Neural progenitor cell (in vitro differentiated cells): ENCODE measurements around the gene MRPL33. TPM values are rescaled to one million over a fixed set of nuclear protein-coding genes. Genes with fewer than 3 reads are reported as not detected.
"Not testable (repeated sequence)": the region's sequence is repeated elsewhere in the genome, so short reads cannot be mapped to it uniquely, and the experiment has no call there.

ENCODE experiments used
- DNase-seq: peaks from one replicate; pipeline ENCODE4 v3.0.0-alpha.2; 2016; ENCODE audit warnings: low spot score
- H2AFZ ChIP-seq: fragments of 200-600 bp; sonication (generic); replicated peaks from 2 replicates; pipeline ENCODE4 v1.6.1; 2016; ENCODE audit warnings: antibody characterized with exemption
- H3F3A ChIP-seq: fragments of 200-600 bp; sonication (generic); 2 replicates; pipeline ENCODE4 v1.6.1; 2016; ENCODE audit warnings: antibody characterized with exemption, low read depth
- H3K27ac ChIP-seq: fragments of 200-600 bp; sonication (generic); 2 replicates; pipeline ENCODE4 v1.5.1; 2016; ENCODE audit warnings: mild to moderate bottlenecking
- H3K27me3 ChIP-seq: fragments of 200-600 bp; sonication (generic); 2 replicates; pipeline ENCODE4 v1.6.1; 2016; ENCODE audit warnings: mild to moderate bottlenecking, moderate library complexity
- H3K36me3 ChIP-seq: fragments of 200-600 bp; sonication (generic); 2 replicates; pipeline ENCODE4 v1.5.1; 2016
- H3K4me1 ChIP-seq: fragments of 200-600 bp; sonication (generic); 2 replicates; pipeline ENCODE4 v1.6.1; 2016; ENCODE audit warnings: mixed run types
- H3K4me2 ChIP-seq: fragments of 200-600 bp; sonication (generic); 2 replicates; pipeline ENCODE4 v1.6.1; 2016
- H3K4me3 ChIP-seq: fragments of 200-600 bp; sonication (generic); 2 replicates; pipeline ENCODE4 v1.5.1; 2016
- H3K79me2 ChIP-seq: fragments of 200-600 bp; sonication (generic); 2 replicates; pipeline ENCODE4 v1.6.1; 2016; ENCODE audit warnings: low read depth
- H3K9ac ChIP-seq: fragments of 200-600 bp; sonication (generic); 2 replicates; pipeline ENCODE4 v1.6.1; 2016
- H3K9me3 ChIP-seq: fragments of 200-600 bp; sonication (generic); 2 replicates; pipeline ENCODE4 v1.5.1; 2016; ENCODE audit warnings: low read depth
- H4K20me1 ChIP-seq: fragments of 200-600 bp; sonication (generic); 2 replicates; pipeline ENCODE4 v1.6.1; 2016; ENCODE audit warnings: low read depth
- H3K27ac Mint-ChIP-seq: 3 replicates; pipeline ENCODE4 v1.8.0; 2021; ENCODE audit warnings: mixed read lengths
- H3K27me3 Mint-ChIP-seq: 2 replicates; pipeline ENCODE4 v1.8.0; 2022; ENCODE audit warnings: low read depth, mild to moderate bottlenecking, inconsistent platforms, moderate library complexity, mixed read lengths; ENCODE audit not compliant: insufficient read depth
- H3K36me3 Mint-ChIP-seq: 3 replicates; pipeline ENCODE4 v1.8.0; 2021; ENCODE audit warnings: mixed read lengths
- H3K4me1 Mint-ChIP-seq: 3 replicates; pipeline ENCODE4 v1.8.0; 2021; ENCODE audit warnings: mixed read lengths
- H3K4me3 Mint-ChIP-seq: 3 replicates; pipeline ENCODE4 v1.8.0; 2021; ENCODE audit warnings: mild to moderate bottlenecking, moderate library complexity, mixed read lengths
- H3K9me3 Mint-ChIP-seq: 3 replicates; pipeline ENCODE4 v1.8.0; 2020; ENCODE audit warnings: mixed read lengths
- EZH2 ChIP-seq: fragments of 200-600 bp; sonication (generic); IDR thresholded peaks from 2 replicates; pipeline ENCODE4 v1.6.1; 2017; ENCODE audit warnings: antibody characterized with exemption, mild to moderate bottlenecking, moderate library complexity
- EZH2phosphoT487 ChIP-seq: fragments of 200-600 bp; sonication (generic); IDR thresholded peaks from 2 replicates; pipeline ENCODE4 v1.6.1; 2017; ENCODE audit warnings: antibody characterized with exemption
- total RNA-seq: library from RNA; depleted of rRNA; stranded (reverse); fragments of >200 nt; gene quantifications from 2 replicates; pipeline ENCODE4 v1.2.3, GENCODE V29; 2015; ENCODE audit warnings: low replicate concordance
- TF ChIP-seq, protein P1 (sequence below): fragments of 200-600 bp; sonication (generic); IDR thresholded peaks from 2 replicates; pipeline ENCODE4 v1.5.1; 2017; ENCODE audit warnings: antibody characterized with exemption, mild to moderate bottlenecking

Gene MRPL33
- total RNA-seq, 1 donor from 2014 or later = 147 TPM

DNA sequence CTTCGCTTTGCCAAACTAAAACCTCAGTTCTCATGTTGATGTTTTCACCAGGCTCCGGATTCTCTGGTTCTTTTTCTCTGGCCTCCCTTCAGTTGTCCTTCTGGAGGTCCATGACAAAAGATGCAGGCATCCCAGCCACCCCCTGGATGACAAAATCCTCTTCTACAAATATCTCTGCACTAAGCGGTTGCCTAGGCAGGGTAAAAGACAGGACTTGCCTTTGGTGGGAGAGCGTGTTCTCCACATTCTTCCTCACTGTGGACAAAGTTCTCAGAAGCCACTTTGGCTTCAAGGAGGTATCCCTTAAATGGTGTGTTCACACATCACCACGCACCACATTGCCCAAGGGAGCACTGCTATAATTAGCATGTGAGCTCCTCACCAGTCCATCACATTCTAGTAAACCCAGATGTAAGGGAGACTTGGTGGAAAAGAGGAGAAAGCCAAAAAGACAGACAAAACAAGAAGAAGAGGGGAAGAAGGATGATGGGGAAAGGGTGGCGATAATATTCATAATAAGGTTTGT is 23.6 kb upstream of the MRPL33 start:
- DNase-seq = no peak
- Mint-ChIP-seq H3K36me3 (no peaks in the 10 kb centered on the region), H3K4me3 (no peak overlapping the region), H3K27me3 (peaks cover 8% of the 10 kb centered on the region), H3K4me1 (peaks cover 10% of the 10 kb centered on the region), H3K9me3 (peaks cover 18% of the 10 kb centered on the region), H3K27ac (no peak overlapping the region)
- Histone ChIP-seq H2AFZ (no peak overlapping the region), H3K4me1 (peaks cover 7% of the 10 kb centered on the region), H3K9ac (no peak overlapping the region), H3K4me3 (no peak overlapping the region), H3K27ac (no peak overlapping the region), H3K27me3 (no peaks in the 10 kb centered on the region), H3K36me3 (no peaks in the 10 kb centered on the region), H3K9me3 (peaks cover 3% of the 10 kb centered on the region), H3F3A (peaks cover 11% of the 10 kb centered on the region), H4K20me1 (no peaks in the 10 kb centered on the region), H3K79me2 (no peaks in the 10 kb centered on the region), H3K4me2 (no peak overlapping the region)
- TF ChIP-seq, protein P1, sequence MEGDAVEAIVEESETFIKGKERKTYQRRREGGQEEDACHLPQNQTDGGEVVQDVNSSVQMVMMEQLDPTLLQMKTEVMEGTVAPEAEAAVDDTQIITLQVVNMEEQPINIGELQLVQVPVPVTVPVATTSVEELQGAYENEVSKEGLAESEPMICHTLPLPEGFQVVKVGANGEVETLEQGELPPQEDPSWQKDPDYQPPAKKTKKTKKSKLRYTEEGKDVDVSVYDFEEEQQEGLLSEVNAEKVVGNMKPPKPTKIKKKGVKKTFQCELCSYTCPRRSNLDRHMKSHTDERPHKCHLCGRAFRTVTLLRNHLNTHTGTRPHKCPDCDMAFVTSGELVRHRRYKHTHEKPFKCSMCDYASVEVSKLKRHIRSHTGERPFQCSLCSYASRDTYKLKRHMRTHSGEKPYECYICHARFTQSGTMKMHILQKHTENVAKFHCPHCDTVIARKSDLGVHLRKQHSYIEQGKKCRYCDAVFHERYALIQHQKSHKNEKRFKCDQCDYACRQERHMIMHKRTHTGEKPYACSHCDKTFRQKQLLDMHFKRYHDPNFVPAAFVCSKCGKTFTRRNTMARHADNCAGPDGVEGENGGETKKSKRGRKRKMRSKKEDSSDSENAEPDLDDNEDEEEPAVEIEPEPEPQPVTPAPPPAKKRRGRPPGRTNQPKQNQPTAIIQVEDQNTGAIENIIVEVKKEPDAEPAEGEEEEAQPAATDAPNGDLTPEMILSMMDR = no peak
- TF ChIP-seq EZH2phosphoT487 = no peak

DNA sequence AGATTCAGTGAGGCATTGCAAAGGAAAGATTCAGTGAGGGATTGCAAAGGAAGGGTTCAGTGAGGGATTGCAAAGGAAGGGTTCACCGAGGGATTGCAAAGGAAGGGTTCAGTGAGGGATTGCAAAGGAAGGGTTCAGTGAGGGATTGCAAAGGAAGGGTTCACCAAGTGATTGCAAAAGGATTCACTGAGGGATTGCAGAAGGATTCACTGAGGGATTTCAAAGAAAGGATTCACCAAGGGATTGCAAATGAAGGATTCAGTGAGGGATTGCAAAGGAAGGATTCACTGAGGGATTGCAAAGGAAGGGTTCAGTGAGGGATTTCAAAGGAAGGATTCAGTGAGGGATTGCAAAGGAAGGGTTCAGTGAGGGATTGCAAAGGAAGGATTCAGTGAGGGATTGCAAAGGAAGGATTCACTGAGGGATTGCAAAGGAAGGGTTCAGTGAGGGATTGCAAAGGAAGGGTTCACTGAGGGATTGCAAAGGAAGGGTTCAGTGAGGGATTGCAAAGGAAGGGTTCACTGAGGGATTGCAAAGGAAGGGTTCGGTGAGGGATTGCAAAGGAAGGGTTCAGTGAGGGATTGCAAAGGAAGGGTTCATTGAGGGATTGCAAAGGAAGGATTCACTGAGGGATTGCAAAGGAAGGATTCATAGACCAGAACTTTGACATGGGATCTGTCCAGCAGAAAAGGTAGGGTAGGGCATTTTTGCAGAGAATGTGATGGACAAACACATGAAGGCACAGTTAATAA is 22.5 kb upstream of the MRPL33 start:
- H3K4me1 Mint-ChIP-seq = peaks cover 20% of the 10 kb centered on the region
- H3K27me3 Mint-ChIP-seq, H3K36me3 ChIP-seq, H3K4me3 Mint-ChIP-seq, H2AFZ ChIP-seq, H3K4me2 ChIP-seq, H3K4me3 ChIP-seq, H3K27ac Mint-ChIP-seq, DNase-seq, H3K79me2 ChIP-seq, H3K36me3 Mint-ChIP-seq, H4K20me1 ChIP-seq, H3K9me3 ChIP-seq, H3K9ac ChIP-seq, H3K27me3 ChIP-seq, H3K27ac ChIP-seq: not testable (repeated sequence)
- Histone ChIP-seq H3F3A (peaks cover 21% of the 10 kb centered on the region), H3K4me1 (peaks cover 11% of the 10 kb centered on the region)
- peaks cover 17% of the 10 kb centered on the region for H3K9me3 Mint-ChIP-seq

DNA sequence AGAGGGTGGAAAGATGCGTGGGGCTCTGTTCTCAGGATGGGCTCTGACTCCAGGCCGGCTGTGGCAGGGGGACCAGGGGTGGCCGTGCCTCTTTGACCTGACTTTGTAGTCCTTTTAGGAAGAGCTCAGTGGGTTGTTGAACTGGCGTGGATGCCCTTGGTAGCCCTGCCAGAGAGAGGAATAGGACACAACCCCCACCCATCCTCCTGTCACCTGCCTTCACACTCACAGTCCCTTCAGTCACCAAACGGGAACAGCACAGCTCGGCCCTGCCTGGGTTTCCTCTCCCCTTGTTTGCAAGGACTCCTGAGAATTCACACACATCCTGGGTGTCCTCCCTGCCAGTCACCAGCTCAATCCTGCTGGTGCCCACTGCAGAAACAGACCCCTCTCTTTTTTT is 20.1 kb upstream of the MRPL33 start:
- no peak overlapping the region for H3K27ac Mint-ChIP-seq
- H3K4me1 Mint-ChIP-seq = peaks cover 21% of the 10 kb centered on the region
- peaks cover 21% of the 10 kb centered on the region for H3F3A ChIP-seq
- no peak overlapping the region for H2AFZ ChIP-seq
- no peaks in the 10 kb centered on the region for H3K79me2 ChIP-seq
- H3K27me3 ChIP-seq = no peaks in the 10 kb centered on the region
- no peak overlapping the region for H3K9ac ChIP-seq
- no peak overlapping the region for H3K4me2 ChIP-seq
- H3K9me3 ChIP-seq = peaks cover 3% of the 10 kb centered on the region
- no peak for DNase-seq
- no peak overlapping the region for H3K27ac ChIP-seq
- H3K36me3 Mint-ChIP-seq = no peaks in the 10 kb centered on the region
- peaks cover 16% of the 10 kb centered on the region for H3K9me3 Mint-ChIP-seq
- TF ChIP-seq EZH2phosphoT487 (no peak), EZH2 (no peak)
- TF ChIP-seq, protein P1 = no peak
- peaks cover 8% of the 10 kb centered on the region for H3K27me3 Mint-ChIP-seq
- H3K4me1 ChIP-seq = peaks cover 11% of the 10 kb centered on the region
- no peak overlapping the region for H3K4me3 Mint-ChIP-seq
- no peaks in the 10 kb centered on the region for H3K36me3 ChIP-seq
- H3K4me3 ChIP-seq = no peak overlapping the region
- H4K20me1 ChIP-seq = no peaks in the 10 kb centered on the region

DNA sequence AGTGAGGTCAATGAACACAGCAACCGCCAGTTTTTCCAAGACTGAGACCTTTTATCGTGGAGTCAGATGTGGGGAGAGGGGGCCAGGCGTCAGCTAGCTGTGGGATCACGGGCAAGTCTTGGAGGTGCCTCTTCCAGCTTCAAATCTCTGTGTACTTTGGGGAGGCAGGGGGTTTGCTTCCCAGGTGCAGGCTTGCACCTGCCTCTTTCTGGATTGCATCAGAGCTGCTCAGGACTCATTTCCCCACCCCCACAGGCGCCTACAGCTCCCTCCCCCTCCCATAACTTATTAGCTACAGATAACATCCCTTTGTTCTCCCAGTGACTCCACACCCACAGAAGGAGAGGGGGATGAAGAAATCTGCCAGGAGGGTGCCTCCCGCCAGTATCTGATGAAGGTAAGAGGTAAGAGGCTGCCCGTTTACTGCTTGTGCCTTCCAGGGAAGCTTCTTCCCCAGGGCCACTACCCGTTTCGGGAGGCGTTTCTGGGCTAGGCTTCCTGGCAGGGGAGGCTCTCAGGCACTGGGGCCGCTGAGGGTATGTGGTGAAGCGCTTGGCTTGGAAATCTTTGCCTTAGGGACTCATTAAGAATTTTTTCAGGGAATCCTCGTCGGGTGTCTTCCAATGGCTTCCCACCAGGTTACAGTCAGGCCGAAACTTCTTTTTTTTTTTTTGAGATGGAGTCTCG is 18.8 kb upstream of the MRPL33 start:
- Histone ChIP-seq H3K4me1 (peaks cover 11% of the 10 kb centered on the region), H3K4me3 (peak overlapping the region; percentile 35), H3K27ac (no peak overlapping the region), H2AFZ (peak overlapping the region; percentile 96), H3K36me3 (no peaks in the 10 kb centered on the region), H3K9ac (no peak overlapping the region), H3K79me2 (no peaks in the 10 kb centered on the region), H3F3A (peaks cover 21% of the 10 kb centered on the region), H3K4me2 (peak overlapping the region; percentile 66), H3K9me3 (peaks cover 3% of the 10 kb centered on the region), H4K20me1 (no peaks in the 10 kb centered on the region), H3K27me3 (no peaks in the 10 kb centered on the region)
- Mint-ChIP-seq H3K4me3 (peak overlapping the region; percentile 75), H3K4me1 (peaks cover 21% of the 10 kb centered on the region), H3K36me3 (no peaks in the 10 kb centered on the region), H3K27me3 (peaks cover 9% of the 10 kb centered on the region), H3K9me3 (peaks cover 16% of the 10 kb centered on the region), H3K27ac (no peak overlapping the region)
- DNase-seq = peak; percentile 39
- TF ChIP-seq EZH2 = no peak
- TF ChIP-seq EZH2phosphoT487 = no peak
- TF ChIP-seq, protein P1 = no peak
